Measurements from ENCODE around the gene ACTR8.

- TF ChIP-seq EZH2 (IDR thresholded peaks at IDR 0.05; ENCODE audit: borderline replicate concordance, insufficient read depth, low read length, poor library complexity, severe bottlenecking) (no peak), CTCF (IDR thresholded peaks at IDR 0.05; ENCODE audit: poor library complexity, severe bottlenecking) (no peak), SMC3 (conservative IDR thresholded peaks at IDR 0.05; ENCODE audit: poor library complexity) (no peak)
These were observed 3.3 kb upstream of the ACTR8 start for GRCh38 chr3:53885239-53885638.

Measured in neural cell (in vitro differentiated cells).